ENCODE data around the gene PLEKHD1.

Gene PLEKHD1

GRCh38 chr14:69558774-69559173 lies 74.2 kb downstream of the PLEKHD1 start:
- no peak for DNase-seq

GRCh38 chr14:69559581-69560011 lies 75.1 kb downstream of the PLEKHD1 start:
- DNase-seq, result no peak

- DNase-seq, result no peak
These were observed 76.3 kb downstream of the PLEKHD1 start for GRCh38 chr14:69560826-69561225.

- DNase-seq, result no peak
These were observed 77.4 kb downstream of the PLEKHD1 start for GRCh38 chr14:69561893-69562292.

GRCh38 chr14:69567563-69567962 lies 83.0 kb downstream of the PLEKHD1 start:
- no peak for DNase-seq

- no peak for DNase-seq
These were observed 85.3 kb downstream of the PLEKHD1 start for GRCh38 chr14:69569859-69570258.

GRCh38 chr14:69570836-69571330 lies 86.4 kb downstream of the PLEKHD1 start:
- DNase-seq, result no peak

- no peak for DNase-seq
These were observed 87.0 kb downstream of the PLEKHD1 start for GRCh38 chr14:69571449-69572029.

GRCh38 chr14:69572030-69572840 lies 87.7 kb downstream of the PLEKHD1 start:
- no peak for DNase-seq

- no peak for DNase-seq
These were observed 88.3 kb downstream of the PLEKHD1 start for GRCh38 chr14:69572841-69573135.

- no peak for DNase-seq
These were observed 88.8 kb downstream of the PLEKHD1 start for GRCh38 chr14:69573205-69573830.

GRCh38 chr14:69573831-69574262 lies 89.3 kb downstream of the PLEKHD1 start:
- no peak for DNase-seq

- peak; percentile 71 for DNase-seq
These were observed 89.9 kb downstream of the PLEKHD1 start, which contains the start of gene CCDC177 for GRCh38 chr14:69574263-69574953. Gene CCDC177 (minus strand): TSS chr14:69574871. CDS start chr14:69573622, 1,249 bp downstream.

GRCh38 chr14:69574954-69575295 lies 90.4 kb downstream of the PLEKHD1 start:
- no peak for DNase-seq

GRCh38 chr14:69579476-69579875 lies 94.9 kb downstream of the PLEKHD1 start:
- no peak for DNase-seq

GRCh38 chr14:69580009-69580577 lies 95.6 kb downstream of the PLEKHD1 start:
- no peak for DNase-seq

Measured in CD4-positive, alpha-beta T cell treated with Interleukin-17A for 1 hour (primary cell).